ENCODE results near the gene CRACR2B.
A peak's percentile ranks its signal among the peaks of the same experiment; 100 is the strongest.

CRACR2B gene

GRCh38 chr11:870127-870413, 42.4 kb downstream of the CRACR2B start:
- no peak for DNase-seq

- DNase-seq, result no peak
Measured at GRCh38 chr11:870418-870817, 42.7 kb downstream of the CRACR2B start.

- DNase-seq, result no peak
Measured at GRCh38 chr11:871472-871871, 43.8 kb downstream of the CRACR2B start.

DNA sequence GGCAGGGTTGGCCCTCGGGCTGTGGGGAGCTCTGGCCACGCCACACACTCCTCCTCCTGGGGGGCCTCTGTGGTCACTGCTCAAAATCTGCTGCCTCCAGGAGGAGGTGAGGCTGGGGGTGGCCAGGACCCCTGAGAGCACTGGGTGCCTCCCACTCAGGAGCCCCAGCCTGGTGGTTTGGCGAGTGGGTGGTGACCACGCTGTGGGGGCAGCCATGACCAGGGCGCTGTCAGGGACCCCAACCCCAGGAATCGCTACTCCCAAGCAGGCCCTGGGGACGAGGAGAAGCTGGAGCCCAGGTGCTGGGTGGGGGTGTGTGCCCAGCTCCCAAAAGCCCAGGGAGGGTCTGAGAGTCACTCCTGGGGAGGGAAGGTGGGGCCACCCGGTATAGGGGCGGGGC, 45.1 kb downstream of the CRACR2B start:
- DNase-seq, result no peak

DNA sequence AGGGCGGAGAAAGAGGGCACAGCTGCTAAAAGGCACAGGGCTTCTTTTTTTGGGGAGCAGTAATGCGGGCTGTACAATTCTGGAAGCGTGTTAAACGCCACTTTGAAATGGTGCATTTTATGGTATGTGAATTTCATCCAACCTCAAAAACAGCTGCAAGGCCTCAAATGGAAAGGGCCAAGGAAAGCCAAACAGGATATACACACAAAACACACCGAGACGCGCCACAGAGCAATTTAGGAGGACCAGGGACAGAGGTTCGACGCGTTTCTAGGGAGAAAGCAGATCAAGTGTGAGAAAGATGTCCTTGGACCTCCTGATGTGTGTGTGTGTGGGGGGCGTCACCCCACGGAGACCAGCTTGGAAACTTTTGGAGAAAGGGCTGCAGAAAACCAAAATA, 46.0 kb downstream of the CRACR2B start:
- no peak for DNase-seq

DNA sequence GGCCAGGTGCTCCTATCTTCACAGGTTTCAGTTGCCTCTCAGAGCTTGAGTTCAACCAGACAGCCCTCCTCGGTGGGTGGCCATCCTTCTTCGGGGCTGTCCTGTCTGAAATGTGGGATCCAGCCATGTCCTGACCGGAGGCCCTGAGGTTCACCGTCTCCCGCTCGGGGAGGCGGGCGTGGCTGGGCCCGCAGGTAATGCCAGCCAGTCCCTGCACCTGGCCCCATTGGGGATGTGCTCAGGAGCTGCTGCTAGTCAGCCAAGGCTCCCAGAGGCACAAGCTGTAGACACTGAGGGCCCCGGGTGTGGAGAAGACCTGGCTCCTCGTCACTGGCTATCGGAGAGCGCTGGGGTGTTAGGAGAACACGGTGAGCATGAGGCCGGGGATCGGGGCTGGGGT, 47.5 kb downstream of the CRACR2B start:
- DNase-seq, result no peak

DNA sequence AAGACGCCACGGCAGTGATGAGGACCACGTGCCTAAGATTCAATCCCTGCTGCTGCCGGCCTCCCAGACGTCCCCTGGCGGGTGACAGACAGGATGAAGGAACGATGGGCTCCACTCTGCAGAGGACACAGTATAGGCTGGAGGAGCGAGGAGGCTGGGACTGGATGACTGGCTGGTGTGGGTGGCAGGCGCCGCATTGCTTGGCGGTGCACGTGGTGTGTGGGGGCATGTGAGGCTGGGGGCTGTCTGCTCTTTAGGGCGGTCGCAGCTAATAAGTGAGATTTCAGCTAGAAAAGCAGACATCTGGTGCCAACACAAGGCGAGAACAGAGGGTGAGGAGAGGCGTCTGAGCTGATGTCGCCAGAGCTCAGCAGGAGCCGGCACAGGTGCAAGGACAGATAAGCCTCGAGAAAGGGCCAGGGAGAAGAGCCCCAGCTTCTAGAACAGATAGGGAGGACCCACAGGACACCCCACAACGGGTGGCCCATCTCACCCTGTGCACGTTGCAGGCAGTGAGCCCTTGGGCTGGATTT, 48.1 kb downstream of the CRACR2B start:
- DNase-seq, result no peak

- peak; percentile 50 to 76 for DNase-seq
Measured at GRCh38 chr11:876545-876944, 48.8 kb downstream of the CRACR2B start.

DNA sequence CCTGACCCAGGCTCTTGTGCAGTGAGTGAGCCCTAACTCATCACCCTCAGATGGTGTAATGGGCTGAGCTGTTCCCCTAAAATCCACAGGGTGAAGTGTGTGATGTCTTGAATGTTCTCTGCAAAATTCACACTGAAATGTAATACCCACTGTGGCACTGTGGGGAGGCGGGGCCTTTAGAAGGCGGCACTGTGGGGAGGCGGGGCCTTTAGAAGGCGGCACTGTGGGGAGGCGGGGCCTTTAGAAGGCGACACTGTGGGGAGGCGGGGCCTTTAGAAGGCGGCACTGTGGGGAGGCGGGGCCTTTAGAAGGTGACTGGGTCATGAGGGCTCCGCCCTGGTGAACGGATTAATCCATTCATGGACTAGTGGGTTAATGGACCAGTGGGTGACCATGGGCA, 49.8 kb downstream of the CRACR2B start:
- no peak for DNase-seq

GRCh38 chr11:880447-880846, 52.7 kb downstream of the CRACR2B start:
- DNase-seq, result no peak
